NCI-H510A treated with DMSO at 0.1 percent for 48 hours (cell line): ENCODE data around the gene GIMD1.

Source experiments
- DNase-seq: peaks from one replicate; lab custom pipeline; 2025; lab: John Stamatoyannopoulos, UW

The GIMD1 gene

DNA sequence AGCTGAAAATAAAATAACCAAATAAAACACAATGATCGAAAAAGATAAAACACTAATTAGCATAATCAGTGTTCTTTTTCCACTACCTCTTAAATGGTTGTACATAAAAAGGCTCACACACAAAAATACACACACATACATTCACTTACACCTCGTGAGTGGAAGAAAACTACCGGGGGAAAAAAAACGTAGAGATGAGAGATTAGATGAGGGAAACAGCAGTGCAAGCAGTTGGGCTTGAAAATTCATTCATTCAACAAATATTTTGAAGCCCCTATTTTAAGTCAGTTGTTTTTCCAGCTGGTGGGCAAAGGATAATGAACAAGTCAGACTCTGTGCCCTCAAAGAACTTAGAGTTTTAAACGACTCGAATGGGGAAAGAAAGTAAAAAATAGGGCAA is 53.6 kb downstream of the GIMD1 start:
- DNase-seq: no peak

DNA sequence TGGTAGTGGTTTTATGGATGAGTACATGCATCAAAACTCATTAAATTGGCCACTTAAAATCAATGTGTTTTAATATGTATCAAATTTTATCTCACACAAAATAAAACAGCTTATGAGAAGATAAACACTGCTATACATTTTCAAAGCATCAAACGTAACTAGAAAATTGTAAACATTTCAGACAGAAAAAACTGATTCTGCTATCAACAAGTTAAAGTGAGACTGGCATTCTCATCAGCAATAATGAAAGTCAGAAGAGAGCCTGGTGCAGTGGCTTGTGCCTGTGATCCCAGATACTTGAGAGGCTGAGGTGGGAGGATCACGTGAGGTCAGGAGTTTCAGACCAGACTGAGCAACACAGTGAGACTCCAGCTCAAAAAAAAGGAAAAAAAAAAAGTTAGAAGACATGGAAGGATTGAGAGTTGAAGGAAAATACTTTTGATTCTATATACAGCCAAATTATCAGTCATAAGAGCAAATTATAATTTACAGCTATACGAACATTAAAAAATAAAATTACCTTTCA is 55.5 kb downstream of the GIMD1 start:
- no peak for DNase-seq

DNA sequence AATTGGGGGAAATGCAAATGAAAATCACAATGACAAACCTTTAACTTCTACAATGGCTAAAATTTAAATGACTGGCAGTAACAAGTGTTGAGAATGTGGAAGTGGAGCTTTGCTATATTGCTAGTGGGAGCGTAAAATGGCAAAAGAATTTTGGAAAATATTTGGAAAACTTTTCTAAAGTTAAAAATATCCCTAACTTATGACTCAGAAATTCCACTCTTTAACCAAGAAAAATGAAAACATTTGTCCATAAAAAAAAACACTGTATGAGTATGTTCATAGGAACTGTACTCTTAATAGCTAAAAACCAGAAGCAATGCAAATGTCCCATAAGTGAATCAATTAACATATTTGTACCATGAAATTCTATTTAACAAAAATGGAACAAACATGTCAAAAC is 56.2 kb downstream of the GIMD1 start:
- DNase-seq: no peak
